22Rv1 (cell line): Measurements from ENCODE around the gene ZBTB48.

Source experiments
- H3K27ac ChIP-seq: fragments of 450-650 bp; 2 replicates; pipeline ENCODE4 v1.5.1; 2017
- ZFX ChIP-seq: fragments of 450-650 bp; IDR thresholded peaks from 2 replicates; pipeline ENCODE4 v1.6.1; 2017; ENCODE audit warnings: antibody characterized with exemption, borderline replicate concordance
- TF ChIP-seq, protein P1 (sequence below): fragments of 450-650 bp; IDR thresholded peaks from 2 replicates; pipeline ENCODE4 v1.5.1; 2017; ENCODE audit warnings: mild to moderate bottlenecking

ZBTB48 gene

DNA sequence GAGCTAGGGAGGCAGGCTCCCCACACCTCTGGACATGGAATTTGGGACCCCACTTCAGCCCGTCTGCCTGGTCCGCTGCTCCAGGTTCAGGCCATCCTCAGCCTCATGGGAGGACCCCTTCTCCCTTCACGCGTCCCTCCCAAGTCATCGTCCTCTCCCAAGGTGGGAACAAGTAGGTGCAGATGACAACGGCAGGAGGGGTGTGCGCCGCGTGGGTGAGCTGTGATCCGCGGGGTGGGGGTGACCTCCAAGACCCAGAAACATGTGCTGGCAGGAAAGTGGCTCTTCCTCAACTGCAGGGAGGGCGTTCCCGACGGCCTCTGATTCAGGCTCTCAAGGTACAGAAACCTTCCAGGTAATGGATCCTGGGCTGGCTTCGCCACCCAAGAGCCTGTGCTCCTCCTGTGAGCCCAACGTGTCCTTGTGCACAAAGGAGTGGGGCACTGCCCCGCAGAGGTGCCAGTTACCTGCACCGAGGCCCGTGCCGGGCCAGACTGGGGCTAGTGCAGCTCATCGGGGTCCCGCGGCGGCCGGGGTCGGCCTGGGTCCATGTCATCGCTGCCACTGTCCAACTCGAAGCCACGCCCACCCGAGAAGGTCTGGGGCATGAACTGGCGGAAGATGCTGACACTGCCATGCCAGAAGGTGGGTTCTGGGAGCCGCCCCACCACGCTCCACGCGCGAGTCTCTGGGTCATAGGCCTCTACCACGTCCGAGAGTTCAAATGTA lies 13.2 kb downstream of the ZBTB48 start:
- no peak overlapping the region for H3K27ac ChIP-seq
- no peak for TF ChIP-seq ZFX
- TF ChIP-seq, protein P1, sequence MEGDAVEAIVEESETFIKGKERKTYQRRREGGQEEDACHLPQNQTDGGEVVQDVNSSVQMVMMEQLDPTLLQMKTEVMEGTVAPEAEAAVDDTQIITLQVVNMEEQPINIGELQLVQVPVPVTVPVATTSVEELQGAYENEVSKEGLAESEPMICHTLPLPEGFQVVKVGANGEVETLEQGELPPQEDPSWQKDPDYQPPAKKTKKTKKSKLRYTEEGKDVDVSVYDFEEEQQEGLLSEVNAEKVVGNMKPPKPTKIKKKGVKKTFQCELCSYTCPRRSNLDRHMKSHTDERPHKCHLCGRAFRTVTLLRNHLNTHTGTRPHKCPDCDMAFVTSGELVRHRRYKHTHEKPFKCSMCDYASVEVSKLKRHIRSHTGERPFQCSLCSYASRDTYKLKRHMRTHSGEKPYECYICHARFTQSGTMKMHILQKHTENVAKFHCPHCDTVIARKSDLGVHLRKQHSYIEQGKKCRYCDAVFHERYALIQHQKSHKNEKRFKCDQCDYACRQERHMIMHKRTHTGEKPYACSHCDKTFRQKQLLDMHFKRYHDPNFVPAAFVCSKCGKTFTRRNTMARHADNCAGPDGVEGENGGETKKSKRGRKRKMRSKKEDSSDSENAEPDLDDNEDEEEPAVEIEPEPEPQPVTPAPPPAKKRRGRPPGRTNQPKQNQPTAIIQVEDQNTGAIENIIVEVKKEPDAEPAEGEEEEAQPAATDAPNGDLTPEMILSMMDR: no peak

DNA sequence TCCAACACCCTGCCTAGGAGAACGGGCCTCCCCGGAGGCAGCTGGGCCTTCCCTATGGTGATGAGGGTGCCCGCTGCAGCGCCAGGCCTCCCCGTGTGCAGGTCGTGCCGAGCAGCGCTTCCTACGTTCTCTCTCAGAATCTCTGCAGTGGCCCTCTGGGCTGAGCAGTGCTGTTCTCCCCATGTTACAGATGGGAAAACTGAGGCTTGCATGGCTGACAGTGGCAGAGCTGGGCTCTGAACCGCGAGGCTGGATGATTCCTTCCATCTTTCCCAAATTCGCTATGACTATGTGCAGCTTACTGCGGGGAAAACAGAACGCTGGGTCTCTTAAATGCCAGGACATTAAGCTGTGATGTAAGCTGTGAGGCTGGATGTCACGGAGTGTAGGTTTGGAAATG lies 14.0 kb downstream of the ZBTB48 start:
- TF ChIP-seq, protein P1: no peak
- TF ChIP-seq ZFX: no peak
- H3K27ac ChIP-seq: no peak overlapping the region

DNA sequence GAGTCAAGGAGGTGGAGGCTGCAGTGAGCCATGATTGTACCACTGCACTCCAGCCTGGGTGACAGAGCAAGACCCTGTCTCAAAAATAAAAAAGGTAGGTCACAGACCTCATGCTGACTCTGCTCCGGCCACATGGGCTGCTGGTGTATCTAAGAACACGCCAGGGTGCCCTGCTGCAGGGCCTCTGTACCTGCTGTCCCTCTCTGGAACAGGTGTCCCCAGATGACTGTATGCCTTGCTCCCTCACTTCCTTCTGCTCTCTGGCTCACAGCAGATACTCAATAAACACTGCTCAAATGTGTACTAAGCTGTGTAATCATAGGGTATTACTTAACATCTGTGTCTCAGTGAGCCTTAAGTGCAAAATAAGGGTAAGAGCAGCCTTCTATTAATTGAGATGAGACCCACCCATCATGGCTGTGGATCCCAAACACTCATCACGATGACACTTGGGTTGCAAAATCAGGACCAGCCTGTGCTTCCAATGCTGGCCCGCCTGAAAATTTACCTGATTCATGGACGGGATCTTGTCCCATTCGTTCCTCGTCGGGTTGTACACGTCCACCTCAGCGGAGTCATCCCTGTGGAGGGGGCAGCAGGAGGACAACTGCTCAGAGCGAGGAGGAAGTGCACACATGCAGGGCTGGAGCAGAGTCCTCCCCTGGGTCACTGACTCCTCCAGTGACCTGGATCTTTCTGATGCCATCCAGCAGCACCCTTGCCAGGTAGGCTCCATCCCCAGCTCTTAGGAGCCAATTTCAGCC lies 15.4 kb downstream of the ZBTB48 start:
- no peak overlapping the region for H3K27ac ChIP-seq
- no peak for TF ChIP-seq ZFX
- TF ChIP-seq, protein P1: no peak

DNA sequence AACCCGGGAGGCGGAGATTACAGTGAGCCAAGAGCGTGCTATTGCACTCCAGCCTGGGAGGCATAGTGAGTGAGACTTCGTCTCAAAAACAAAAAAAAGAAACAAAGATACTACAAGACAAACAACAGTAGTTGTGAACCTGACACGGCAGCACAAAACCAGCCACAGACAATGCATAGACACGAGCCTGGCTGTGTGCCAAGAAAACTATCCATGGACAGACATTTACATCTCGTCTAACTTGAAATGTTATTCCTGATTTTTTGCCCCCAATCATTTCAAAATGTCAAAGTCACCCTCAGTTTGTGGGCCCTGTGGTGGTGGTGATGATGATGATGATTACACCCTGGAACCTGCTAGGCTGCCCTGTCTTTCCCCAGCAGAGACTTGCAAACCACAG lies 16.6 kb downstream of the ZBTB48 start:
- TF ChIP-seq, protein P1: no peak
- no peak for TF ChIP-seq ZFX
- no peak overlapping the region for H3K27ac ChIP-seq

DNA sequence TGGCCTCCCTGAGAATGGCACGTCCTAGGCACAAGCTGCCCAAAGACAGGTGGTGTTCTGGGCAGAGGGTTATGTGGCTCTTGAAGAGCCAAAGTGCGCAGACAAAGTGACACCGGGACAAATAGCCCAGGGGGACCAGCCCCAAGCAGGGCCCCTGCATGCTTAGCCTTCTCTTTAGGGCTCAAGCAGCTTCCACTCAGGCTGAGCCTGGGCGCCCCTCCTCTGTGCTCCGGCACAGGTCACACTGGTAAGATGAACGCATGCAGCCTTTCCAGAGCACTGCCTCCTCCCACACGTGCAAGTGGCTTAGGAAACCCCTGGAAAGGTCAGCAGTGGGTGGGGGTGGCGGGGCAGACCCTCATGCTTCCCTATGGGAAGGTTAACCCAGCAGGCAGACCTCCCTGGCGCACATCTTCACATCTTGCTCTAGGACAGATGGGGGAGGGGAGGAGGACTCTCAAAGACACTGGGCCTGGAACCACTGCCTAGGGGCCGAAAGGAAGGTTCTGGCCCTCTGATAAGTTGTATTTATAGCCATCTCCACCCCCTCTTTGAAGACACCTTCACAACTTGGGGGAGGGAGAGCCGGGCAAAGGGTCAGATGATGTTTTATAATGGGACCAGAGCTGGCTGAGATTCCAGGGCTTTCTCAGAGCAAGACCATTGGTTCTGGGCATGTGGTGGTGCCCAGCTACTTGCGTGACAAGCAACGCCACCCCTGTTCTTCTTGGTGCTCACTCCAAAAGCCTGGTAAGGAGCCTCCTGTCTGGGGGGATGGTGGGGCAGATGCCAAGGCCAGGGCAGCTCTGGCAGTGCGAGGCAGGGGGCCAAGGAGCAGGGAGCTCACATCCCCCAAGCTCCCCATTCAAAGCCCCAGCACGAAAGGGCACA lies 17.3 kb downstream of the ZBTB48 start:
- TF ChIP-seq ZFX: no peak
- TF ChIP-seq, protein P1: no peak
- H3K27ac ChIP-seq: no peak overlapping the region

DNA sequence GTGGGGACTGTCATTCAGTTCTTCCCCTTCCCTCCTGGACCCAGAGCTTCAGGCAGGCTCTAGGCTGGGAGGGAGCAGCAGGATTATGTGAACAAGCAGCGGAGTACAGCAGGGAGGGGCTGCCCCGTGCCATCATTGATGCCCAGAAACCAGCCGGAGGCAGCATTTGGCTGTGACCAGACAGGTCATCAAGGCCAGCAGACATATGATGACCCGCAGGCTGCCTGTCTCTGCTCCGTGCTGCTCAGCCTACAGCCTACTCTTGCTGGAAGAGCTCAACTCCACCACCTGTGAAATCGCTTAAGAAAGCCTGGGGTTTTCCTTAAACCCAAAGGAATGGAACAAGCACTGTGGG lies 18.0 kb downstream of the ZBTB48 start:
- TF ChIP-seq, protein P1: no peak
- no peak for TF ChIP-seq ZFX
- no peak overlapping the region for H3K27ac ChIP-seq
